ENCODE measurements around the gene MAP3K7.

GRCh38 chr6:90484903-90485302, 102.0 kb downstream of the MAP3K7 start:
- TF ChIP-seq CTCF (IDR thresholded peaks at IDR 0.05) (no peak), POLR2A (IDR thresholded peaks at IDR 0.05) (no peak), POLR2AphosphoS5 (IDR thresholded peaks at IDR 0.05) (no peak)

Measured in suprapubic skin (tissue), 4 donors.